Spleen (tissue), 7 donors: ENCODE data around the gene FAM131C.

Experiments
- POLR2A ChIP-seq, 3 donors: fragments of 450-650 bp; IDR thresholded peaks; one replicate each; pipeline ENCODE4 v1.5.1; 2017; ENCODE audit warnings: antibody characterized with exemption in 3 of 3, mild to moderate bottlenecking in 1 of 3
- POLR2AphosphoS5 ChIP-seq, 3 donors: sonication (generic); formaldehyde crosslinking; IDR thresholded peaks; one replicate each; pipeline ENCODE4 v1.5.1; 2017; ENCODE audit warnings: antibody characterized with exemption in 3 of 3
- TF ChIP-seq, protein P1 (sequence below), 11 experiments: fragments of 200-600 bp in 7 of 11; fragments of 450-650 bp in 4 of 11; sonication (generic) in 4 of 11; IDR thresholded peaks in 8 of 11; conservative IDR thresholded peaks in 3 of 11; 1 replicate in 7 of 11; 2 replicates in 4 of 11; pipeline versions ENCODE4 v1.4.0 to v1.8.0; 2016 to 2021; ENCODE audit warnings: antibody characterized with exemption in 11 of 11, inconsistent platforms in 4 of 11, mild to moderate bottlenecking in 1 of 11
- donor health status: DM: no; HTN: no; CAD: no; lungs with moderate emphysema.
- donor health status: DM: no; HTN: no; CAD: no.
- donor health status: DM: no; HTN: no; CAD: no.

GRCh38 chr1:16083486-16083885, 10.0 kb upstream of the FAM131C start:
- TF ChIP-seq, protein P1, sequence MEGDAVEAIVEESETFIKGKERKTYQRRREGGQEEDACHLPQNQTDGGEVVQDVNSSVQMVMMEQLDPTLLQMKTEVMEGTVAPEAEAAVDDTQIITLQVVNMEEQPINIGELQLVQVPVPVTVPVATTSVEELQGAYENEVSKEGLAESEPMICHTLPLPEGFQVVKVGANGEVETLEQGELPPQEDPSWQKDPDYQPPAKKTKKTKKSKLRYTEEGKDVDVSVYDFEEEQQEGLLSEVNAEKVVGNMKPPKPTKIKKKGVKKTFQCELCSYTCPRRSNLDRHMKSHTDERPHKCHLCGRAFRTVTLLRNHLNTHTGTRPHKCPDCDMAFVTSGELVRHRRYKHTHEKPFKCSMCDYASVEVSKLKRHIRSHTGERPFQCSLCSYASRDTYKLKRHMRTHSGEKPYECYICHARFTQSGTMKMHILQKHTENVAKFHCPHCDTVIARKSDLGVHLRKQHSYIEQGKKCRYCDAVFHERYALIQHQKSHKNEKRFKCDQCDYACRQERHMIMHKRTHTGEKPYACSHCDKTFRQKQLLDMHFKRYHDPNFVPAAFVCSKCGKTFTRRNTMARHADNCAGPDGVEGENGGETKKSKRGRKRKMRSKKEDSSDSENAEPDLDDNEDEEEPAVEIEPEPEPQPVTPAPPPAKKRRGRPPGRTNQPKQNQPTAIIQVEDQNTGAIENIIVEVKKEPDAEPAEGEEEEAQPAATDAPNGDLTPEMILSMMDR (IDR thresholded peaks at IDR 0.05 in 8 of 11, conservative IDR thresholded peaks at IDR 0.05 in 3 of 11) = no peak
- TF ChIP-seq POLR2A (IDR thresholded peaks at IDR 0.05) (no peak), POLR2AphosphoS5 (IDR thresholded peaks at IDR 0.05) (no peak)
